Mucosa of gallbladder (tissue), 1 donor: Measurements from ENCODE around the gene SKAP1. TPM values are rescaled to one million over a fixed set of nuclear protein-coding genes. Genes with fewer than 3 reads are reported as not detected.
"Not testable (repeated sequence)": the region's sequence is repeated elsewhere in the genome, so short reads cannot be mapped to it uniquely, and the experiment has no call there.

Source experiments
- DNase-seq: peaks from one replicate; pipeline ENCODE4 v3.0.0-alpha.2; 2020; ENCODE audit warnings: low spot score
- total RNA-seq: library from RNA; stranded (reverse); gene quantifications from one replicate; pipeline ENCODE4 v1.2.1, GENCODE V29; 2021
- donor health status: DM: no; HTN: no; CAD: no.

The SKAP1 gene
- total RNA-seq, 1 donor from 2014 or later, result 5.4 TPM

DNA sequence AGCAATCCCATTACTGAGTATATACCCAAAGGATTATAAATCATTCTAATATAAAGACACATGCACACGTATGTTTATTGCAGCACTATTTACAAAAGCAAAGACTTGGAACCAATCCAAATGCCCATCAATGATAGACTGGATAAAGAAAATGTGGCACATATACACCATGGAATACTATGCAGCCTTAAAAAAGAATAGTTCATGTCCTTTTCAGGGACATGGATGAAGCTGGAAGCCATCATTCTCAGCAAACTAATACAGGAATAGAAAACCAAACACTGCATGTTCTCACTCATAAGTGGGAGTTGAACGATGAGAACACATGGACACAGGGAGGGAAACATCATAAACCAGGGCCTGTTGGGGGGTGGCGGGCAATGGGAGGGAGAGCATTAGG, 19.3 kb upstream of the SKAP1 start:
- not testable (repeated sequence) for DNase-seq

- no peak for DNase-seq
Measured at GRCh38 chr17:48445248-48445620, 15.2 kb upstream of the SKAP1 start.

DNA sequence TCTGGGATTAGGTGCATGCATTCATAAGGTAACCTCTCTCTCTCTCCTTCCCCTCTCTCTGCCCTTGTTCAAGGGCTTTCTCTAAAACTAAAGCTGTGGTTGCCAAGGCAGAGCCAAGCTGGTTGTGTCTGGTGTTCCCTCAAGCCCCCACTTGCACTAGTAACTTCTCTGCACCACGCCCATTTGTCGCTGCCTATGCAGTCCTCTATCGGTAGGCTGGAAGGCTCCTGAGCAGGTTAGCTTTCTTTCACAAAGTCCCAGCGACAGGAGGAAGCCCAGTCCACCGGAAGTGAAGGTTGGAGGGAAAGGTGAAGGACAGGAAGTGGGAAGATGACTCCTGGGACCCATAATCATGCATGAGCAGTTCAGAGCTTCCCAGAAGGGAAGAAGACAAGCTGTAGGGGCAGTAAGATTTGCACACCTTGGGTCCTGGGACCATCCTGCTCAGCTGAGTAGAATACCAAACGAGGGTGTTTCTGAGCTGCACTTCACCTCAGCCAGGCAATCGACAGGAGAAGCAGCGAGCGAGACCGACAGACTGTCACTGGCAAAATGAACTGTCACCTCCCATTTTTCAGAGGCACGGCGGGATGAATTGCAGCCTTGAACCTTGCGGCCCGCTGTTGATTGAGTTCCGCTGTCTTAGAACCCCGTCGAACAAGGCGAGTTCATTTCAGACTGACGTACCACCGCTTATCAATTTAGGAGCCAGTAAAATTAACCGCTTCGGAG, 14.7 kb upstream of the SKAP1 start:
- no peak for DNase-seq

DNA sequence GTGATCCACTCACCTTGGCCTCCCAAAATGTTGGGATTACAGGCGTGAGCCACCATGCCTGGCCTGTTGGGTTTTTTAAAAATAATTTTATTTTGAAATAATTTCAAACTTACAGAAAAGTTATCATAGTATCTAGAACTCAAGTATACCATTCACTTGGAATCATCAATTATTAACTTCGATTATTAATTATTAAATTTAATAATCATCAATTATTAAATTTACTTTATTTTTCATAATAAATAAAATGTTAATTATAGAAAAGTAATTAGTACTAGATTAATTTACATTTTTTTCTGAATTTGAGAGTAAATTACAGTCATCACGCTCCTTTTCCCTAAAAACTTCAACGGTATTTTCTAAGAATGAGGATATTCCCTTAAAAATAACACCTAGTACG, 13.7 kb upstream of the SKAP1 start:
- DNase-seq, result no peak

- DNase-seq, result no peak
Measured at GRCh38 chr17:48442819-48443218, 12.8 kb upstream of the SKAP1 start.

DNA sequence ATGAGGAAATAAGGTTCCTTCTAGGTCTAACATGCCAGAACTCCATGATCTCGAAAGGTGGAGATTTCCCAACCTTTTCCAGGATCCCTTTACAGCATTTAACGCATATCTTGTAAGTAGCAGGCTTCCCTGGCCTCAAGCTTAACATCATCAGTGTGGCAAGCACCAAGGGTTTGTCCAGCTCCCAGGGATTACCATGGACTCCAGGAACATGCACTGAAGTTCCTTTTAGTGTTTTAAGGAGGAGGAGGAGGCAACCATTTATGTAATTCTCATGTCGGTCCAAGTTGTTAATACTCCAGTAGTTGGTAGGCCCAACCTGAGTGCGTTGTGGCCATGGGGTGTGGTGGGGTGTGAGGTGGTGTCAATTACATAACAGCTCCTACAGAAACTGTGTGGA, 11.8 kb upstream of the SKAP1 start:
- DNase-seq, result no peak

DNA sequence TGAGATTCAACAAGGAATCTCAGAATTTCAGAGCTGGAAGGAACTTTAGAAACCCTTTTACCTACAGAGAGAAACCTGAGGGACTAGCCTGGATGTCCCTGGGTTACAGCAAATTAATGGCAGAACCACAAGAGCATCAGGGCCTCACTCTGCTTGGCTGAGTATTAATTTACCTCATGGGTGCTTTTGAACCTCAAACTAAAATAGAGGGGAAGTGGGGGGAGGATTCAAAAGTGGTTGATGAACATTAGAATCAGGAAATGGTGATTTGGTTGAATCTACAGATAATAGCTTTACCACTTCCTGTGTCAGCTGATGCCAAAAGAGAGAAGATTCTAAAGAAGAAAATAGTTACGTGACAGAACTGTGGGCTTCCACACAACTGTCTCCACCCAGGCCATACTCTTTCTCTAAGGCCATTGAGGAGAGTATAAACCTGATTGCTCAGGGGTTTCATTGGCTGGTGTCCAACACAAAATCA, 11.3 kb upstream of the SKAP1 start:
- DNase-seq, result no peak

DNA sequence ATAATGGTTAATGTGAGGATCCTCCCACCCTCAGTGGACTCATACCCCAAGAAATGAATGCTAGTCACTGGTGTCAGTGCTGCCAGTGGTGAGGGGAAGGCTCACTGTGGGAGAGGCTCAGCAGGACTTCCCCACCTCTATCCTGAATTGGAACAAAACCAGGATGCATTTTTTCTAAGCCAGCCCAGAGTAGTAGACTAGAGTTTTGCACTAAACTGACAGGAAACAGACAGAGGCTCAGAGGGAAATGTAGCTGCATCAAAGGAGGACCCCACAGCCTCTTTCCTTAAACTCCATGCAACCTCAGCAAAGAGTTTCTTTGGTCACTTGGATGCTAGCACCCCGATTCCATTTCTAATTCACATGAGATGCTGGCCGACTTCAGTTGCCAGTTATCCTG, 10.7 kb upstream of the SKAP1 start:
- DNase-seq, result no peak

- DNase-seq, result no peak
Measured at GRCh38 chr17:48439875-48440505, 10.0 kb upstream of the SKAP1 start.

DNA sequence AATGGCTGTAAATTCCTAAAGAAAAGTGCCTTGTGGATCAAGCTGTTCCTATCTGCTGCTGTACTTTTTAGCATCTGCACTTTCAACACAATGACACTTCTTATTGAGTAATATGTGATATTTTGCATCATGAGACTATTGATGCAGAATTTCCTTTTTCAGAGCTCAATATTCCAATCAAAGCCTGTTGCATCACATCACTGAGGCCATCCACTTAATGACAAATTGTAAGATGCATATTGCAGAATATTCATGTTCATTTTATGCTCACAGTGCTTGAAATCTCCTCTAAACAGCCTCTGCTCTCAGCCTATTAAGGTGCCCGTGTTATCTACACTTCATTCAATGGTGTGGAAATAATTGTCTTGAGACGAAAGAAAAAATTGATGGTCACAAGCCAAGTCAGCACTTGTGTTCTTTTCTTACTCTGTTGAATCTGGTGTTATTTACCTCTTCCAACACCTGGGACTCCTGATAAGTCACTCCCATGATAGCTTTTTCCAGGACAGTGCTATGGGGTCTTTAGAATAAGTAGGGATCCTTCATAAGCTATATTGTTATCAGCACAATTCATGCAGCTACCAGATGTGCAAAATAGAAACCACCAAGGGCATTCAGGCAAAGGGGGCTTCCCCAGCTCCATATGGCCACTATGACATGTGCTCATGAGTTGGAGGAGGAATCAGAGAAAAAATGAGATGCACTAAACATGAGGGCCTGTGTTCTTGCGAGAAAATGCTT, 9.3 kb upstream of the SKAP1 start:
- DNase-seq, result no peak

GRCh38 chr17:48438516-48439061, 8.6 kb upstream of the SKAP1 start:
- no peak for DNase-seq

DNA sequence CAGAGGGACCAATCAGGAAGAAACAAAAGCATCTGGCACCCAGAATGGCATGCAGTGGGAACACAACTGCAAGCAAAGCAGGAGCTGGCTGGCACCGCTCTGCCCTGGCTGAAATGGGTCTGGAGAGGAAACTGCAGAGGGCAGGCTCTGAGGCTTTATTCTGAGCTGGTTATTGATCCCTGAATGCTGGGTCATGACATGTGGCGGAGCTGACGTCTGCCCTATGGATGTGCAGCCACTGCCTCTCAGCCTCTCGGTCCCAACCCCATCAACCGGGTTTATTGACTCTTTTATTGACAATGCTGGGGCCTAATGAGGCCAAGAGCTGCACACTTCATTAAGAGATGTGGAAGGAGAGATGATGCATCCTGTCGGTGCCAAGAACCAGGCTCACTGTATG, 3.9 kb upstream of the SKAP1 start:
- no peak for DNase-seq

DNA sequence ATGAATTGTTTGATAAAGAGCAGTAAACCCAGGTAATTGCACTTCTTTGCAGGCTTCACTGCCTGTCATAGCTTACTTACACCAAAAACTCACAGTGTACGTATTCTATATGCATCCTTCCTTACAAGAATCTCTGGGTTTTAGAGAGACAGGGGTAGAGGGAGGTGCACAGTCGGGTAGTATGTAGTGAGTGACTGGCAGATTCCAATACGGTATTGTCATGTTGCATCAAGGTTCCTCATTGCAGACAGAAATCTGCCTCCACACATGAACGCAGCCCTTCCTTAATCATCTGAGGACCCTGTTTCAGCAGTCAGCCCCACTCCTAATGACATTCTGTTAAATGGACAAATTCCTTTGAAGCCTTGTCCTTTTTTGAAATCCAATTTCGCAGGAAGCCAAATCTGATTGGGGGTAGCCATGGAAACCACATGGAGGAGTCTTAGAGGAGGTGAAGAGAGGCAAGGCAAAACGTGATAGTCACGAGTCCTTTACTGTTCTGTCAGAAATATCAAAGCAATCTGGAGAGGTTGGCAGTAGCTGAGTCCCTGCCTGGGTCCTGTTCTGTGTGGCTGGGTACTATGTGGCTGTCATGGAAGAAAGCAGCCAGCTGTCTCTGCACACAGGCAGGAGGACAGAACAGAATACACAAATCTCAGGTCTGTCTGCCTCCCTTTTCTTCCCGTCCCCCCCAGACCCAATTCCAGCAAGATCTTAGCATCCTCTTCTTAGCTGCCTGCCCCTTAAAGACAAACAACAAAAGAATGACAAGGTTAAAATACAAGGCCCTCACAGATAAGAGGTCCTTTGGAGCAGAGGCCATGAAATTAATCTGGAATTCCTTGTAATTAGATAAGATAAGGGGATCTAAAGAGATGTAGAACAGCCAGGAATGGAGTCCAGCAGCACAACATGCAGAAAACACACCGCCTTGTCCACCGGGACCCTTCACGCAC, 3.1 kb upstream of the SKAP1 start:
- no peak for DNase-seq

GRCh38 chr17:48429156-48429555, 858 bp downstream of the SKAP1 start:
- no peak for DNase-seq

- DNase-seq, result no peak
Measured at GRCh38 chr17:48427598-48427997, 2.4 kb downstream of the SKAP1 start.

DNA sequence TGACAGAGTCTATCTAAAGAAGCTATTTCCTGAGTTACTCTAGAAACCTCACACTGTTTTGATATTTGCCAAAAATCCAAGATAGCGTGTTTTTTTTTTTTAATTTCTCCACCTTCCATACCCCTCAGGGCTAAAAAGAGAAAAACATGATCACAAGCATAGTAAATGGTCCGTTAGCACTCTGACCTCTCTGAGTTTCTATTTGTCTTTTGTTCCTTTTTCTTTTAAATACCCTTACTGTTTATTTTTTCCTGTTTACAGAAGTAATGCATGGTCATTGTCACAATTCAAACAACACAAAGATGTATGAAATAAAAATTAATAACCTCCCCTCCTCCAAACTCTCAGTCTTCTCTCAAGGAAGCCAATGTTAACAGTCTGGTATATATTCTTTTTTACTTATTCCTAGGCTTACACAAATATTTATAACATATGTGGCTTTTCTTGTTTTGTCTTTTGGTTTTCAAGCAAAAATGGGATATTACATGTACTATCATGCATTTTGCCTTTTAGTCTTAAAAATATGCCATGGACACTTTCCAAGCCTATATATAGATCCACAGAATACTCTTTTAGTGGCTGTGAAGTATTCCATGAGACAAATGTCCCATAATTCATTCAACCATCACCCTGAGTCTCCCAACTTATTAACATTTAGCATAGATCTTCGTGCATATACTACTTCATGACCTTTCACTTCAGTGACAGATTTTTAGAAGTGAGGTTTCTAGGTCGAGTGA, 3.1 kb downstream of the SKAP1 start:
- DNase-seq, result no peak

DNA sequence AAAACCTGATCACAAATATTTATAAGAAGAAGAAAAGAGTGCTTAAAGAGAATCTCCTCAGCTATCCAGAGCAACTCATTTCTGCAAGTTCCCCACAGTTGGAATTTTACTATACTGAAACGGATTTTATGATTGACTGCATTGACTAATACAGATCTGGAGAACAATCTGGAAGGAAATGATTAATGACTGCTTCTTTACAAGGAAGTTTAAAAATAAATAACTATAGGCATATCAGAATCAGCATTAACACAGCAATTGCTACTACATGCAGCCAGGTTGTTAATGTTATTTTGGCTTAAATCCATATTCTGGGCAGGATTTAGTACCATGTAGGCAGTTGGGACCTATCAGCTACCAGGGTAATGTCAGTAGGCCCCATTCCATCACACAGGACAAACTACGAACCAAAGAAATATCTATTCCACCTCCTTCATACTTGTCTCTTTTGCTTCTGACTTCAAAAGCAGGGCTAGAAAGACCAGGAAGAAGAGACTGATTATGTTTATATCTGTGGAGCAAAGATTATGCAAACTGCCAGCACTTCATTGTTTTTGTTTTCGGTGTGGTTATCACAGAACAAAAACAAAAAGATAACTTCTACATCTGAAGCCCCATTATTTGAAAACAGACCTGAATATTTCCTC, 3.9 kb downstream of the SKAP1 start:
- DNase-seq, result no peak

GRCh38 chr17:48422060-48422459, 8.0 kb downstream of the SKAP1 start:
- DNase-seq, result not testable (repeated sequence)

GRCh38 chr17:48420823-48421222, 9.2 kb downstream of the SKAP1 start:
- no peak for DNase-seq

- DNase-seq, result no peak
Measured at GRCh38 chr17:48416971-48417370, 13.0 kb downstream of the SKAP1 start.
